HepG2 (cell line): ENCODE measurements around the gene PRPF38A. TPM values are rescaled to one million over a fixed set of nuclear protein-coding genes. Genes with fewer than 3 reads are reported as not detected.

Experiments
- ATAC-seq: fragments of 200-7000 bp; cut with Tn5 transposase; 3 replicates; pipeline ENCODE4 v1.9.1; 2020; ENCODE audit warnings: mild to moderate bottlenecking, moderate library complexity
- BruUV-seq: library from RNA; stranded (reverse); fragments of 400-500 nt; replicated peaks from 2 replicates; lab custom pipeline; 2021; lab: Mats Ljungman, UMichigan
- CTCF ChIA-PET: fragments of 300-600 bp; formaldehyde crosslinking; extraction: SDS; loops from one replicate; lab custom pipeline; 2021; ENCODE audit warnings: low total read pairs, inconsistent platforms, low intra/inter-chr PET ratio; lab: Yijun Ruan, JAX
- POLR2A ChIA-PET: fragments of 350-600 bp; sonication (Branson Sonifier 250); formaldehyde crosslinking; loops from one replicate; lab custom pipeline; 2020; ENCODE audit warnings: antibody characterized with exemption, inconsistent platforms; lab: Yijun Ruan, JAX
- DNase-seq: peaks from one replicate; pipeline ENCODE4 v3.0.0-alpha.2; 2015; ENCODE audit warnings: low spot score
- FAIRE-seq: peaks from 3 replicates; lab custom pipeline; 2011; peaks lifted over from hg19 to GRCh38; lab: Jason Lieb, UNC
- H2AFZ ChIP-seq: one replicate; pipeline ENCODE4 v1.6.1; 2011; ENCODE audit warnings: low read length, inconsistent platforms
- H3K27ac ChIP-seq: fragments of 300-600 bp; 3 replicates; pipeline ENCODE4 v1.8.0; 2011; ENCODE audit warnings: mixed run types, mild to moderate bottlenecking, mixed read lengths, low read length, inconsistent platforms; ENCODE audit not compliant: insufficient read depth; ENCODE audit errors: extremely low read length
- H3K27me3 ChIP-seq, 2 experiments: fragments of 200-600 bp in 1 of 2; 2 replicates in 1 of 2; 3 replicates in 1 of 2; pipeline versions ENCODE4 v1.6.0 to v1.8.0; 2011; ENCODE audit warnings: low read length in 2 of 2, mild to moderate bottlenecking in 2 of 2, moderate library complexity in 2 of 2, inconsistent platforms in 1 of 2; ENCODE audit not compliant: insufficient read depth in 2 of 2, control insufficient read depth in 1 of 2
- H3K36me3 ChIP-seq, 2 experiments: fragments of 200-600 bp in 1 of 2; replicated peaks in 1 of 2; 2 replicates in 1 of 2; 3 replicates in 1 of 2; pipeline versions ENCODE4 v1.5.1 to v1.8.0; 2011; ENCODE audit warnings: low read length in 2 of 2, inconsistent platforms in 1 of 2; ENCODE audit not compliant: insufficient read depth in 2 of 2, control insufficient read depth in 1 of 2
- H3K4me1 ChIP-seq: 2 replicates; pipeline ENCODE4 v1.5.1; 2012; ENCODE audit warnings: low read length, inconsistent platforms; ENCODE audit not compliant: insufficient read depth
- H3K4me2 ChIP-seq: 2 replicates; pipeline ENCODE4 v1.6.0; 2011; ENCODE audit warnings: low read depth, low read length, inconsistent platforms
- H3K4me3 ChIP-seq, 3 experiments: fragments of 200-600 bp in 1 of 3; sonication (generic), shearing (Covaris generic) in 1 of 3; replicated peaks in 1 of 3; 2 replicates each; pipeline ENCODE4 v1.5.1; 2011 to 2016; ENCODE audit warnings: low read length in 3 of 3, inconsistent platforms in 2 of 3, low read depth in 2 of 3, mild to moderate bottlenecking in 2 of 3, control low read depth in 1 of 3, mixed read lengths in 1 of 3; ENCODE audit not compliant: insufficient read depth in 1 of 3
- H3K79me2 ChIP-seq: one replicate; pipeline ENCODE4 v1.6.1; 2011; ENCODE audit warnings: low read length, inconsistent platforms; ENCODE audit not compliant: insufficient read depth
- H3K9ac ChIP-seq: 2 replicates; pipeline ENCODE4 v1.6.0; 2011; ENCODE audit warnings: mild to moderate bottlenecking, low read depth, low read length, inconsistent platforms; ENCODE audit not compliant: insufficient read depth
- H3K9me3 ChIP-seq: 2 replicates; pipeline ENCODE4 v1.5.1; 2012; ENCODE audit warnings: mild to moderate bottlenecking, low read length
- H4K20me1 ChIP-seq: 2 replicates; pipeline ENCODE4 v1.6.0; 2011; ENCODE audit warnings: inconsistent platforms, mild to moderate bottlenecking, low read length, moderate library complexity; ENCODE audit not compliant: insufficient read depth
- HES4 ChIP-seq: sonication (generic); formaldehyde crosslinking; IDR thresholded peaks from 2 replicates; pipeline ENCODE4 v1.9.0; 2021; ENCODE audit warnings: mild to moderate bottlenecking, missing genetic modification reagents, borderline replicate concordance
- HNRNPLL ChIP-seq: fragments of 200-400 bp; formaldehyde crosslinking; IDR thresholded peaks from 2 replicates; pipeline ENCODE4 v1.6.1; 2017; ENCODE audit warnings: mild to moderate bottlenecking, low read depth, low read length; ENCODE audit not compliant: poor library complexity, severe bottlenecking
- MBNL3 ChIP-seq: fragments of 250-450 bp; sonication (Bioruptor Pico); conservative IDR thresholded peaks from 2 replicates; pipeline ENCODE4 v1.8.0; 2022; ENCODE audit warnings: mild to moderate bottlenecking, inconsistent platforms
- NAIF1 ChIP-seq: sonication (generic); formaldehyde crosslinking; IDR thresholded peaks from 2 replicates; pipeline ENCODE4 v1.5.0; 2020; ENCODE audit warnings: mild to moderate bottlenecking, missing genetic modification reagents, borderline replicate concordance
- PRMT3 ChIP-seq: sonication (generic); formaldehyde crosslinking; IDR thresholded peaks from 2 replicates; pipeline ENCODE4 v1.8.1; 2022; ENCODE audit warnings: low read depth, mild to moderate bottlenecking, moderate library complexity, missing genetic modification reagents, borderline replicate concordance
- SMARCE1 ChIP-seq: fragments of 450-650 bp; IDR thresholded peaks from 2 replicates; pipeline ENCODE4 v1.6.1; 2017; ENCODE audit warnings: borderline replicate concordance
- SSRP1 ChIP-seq: IDR thresholded peaks from 2 replicates; pipeline ENCODE4 v1.6.1; 2016; ENCODE audit warnings: control low read depth
- ZNF281 ChIP-seq: sonication (generic); formaldehyde crosslinking; IDR thresholded peaks from 2 replicates; pipeline ENCODE4 v1.4.0; 2020; ENCODE audit warnings: missing genetic modification reagents, borderline replicate concordance
- ZNF292 ChIP-seq: sonication (generic); formaldehyde crosslinking; IDR thresholded peaks from 2 replicates; pipeline ENCODE4 v1.8.1; 2022; ENCODE audit warnings: mild to moderate bottlenecking, low read depth, missing genetic modification reagents, borderline replicate concordance
- ZNF788 ChIP-seq: sonication (generic); formaldehyde crosslinking; IDR thresholded peaks from 2 replicates; pipeline ENCODE4 v1.5.0; 2020; ENCODE audit warnings: mild to moderate bottlenecking, missing genetic modification reagents, borderline replicate concordance
- WGBS: methylation state at CpG from one replicate; pipeline ENCODE4 v1.1.6; 2017; ENCODE audit warnings: low lambda C conversion rate; 5-methylcytosine and 5-hydroxymethylcytosine counted together
- in situ Hi-C: cut with HindIII; loops from 2 replicates; pipeline ENCODE4 v1.10.0; 2017; ENCODE audit warnings: low pct_unique_long_range_greater_than_20kb; ENCODE audit not compliant: extremely low pct_ligation_motif_present
- intact Hi-C: fragments of 100-400 bp; cut with micrococcal nuclease; formaldehyde crosslinking; loops from one replicate; pipeline ENCODE4 v1.10.0; 2022; ENCODE audit not compliant: unreplicated experiment
- polyA plus RNA-seq, 8 experiments: library from polyadenylated mRNA; depleted of rRNA in 3 of 8; stranded (reverse) in 7 of 8; unstranded in 1 of 8; fragments of >200 nt; fragmentation: Illumina TruSeq in 4 of 8; extraction: Trizol in 4 of 8; gene quantifications; 2 replicates each; pipeline versions ENCODE4 v1.2.1 to v1.2.3, GENCODE V29; 2011 to 2016; ENCODE audit warnings: low read depth in 4 of 8, missing spikeins in 1 of 8, mixed read lengths in 1 of 8; ENCODE audit not compliant: insufficient read depth in 1 of 8
- total RNA-seq, 5 experiments: library from RNA; depleted of rRNA; stranded (reverse); fragments of >200 nt; fragmentation: Illumina TruSeq; extraction: Trizol; gene quantifications; 2 replicates each; pipeline ENCODE4 v1.2.3, GENCODE V29; 2016; ENCODE audit warnings: low read depth in 1 of 5
- TF ChIP-seq, protein P1 (sequence below): sonication (generic); formaldehyde crosslinking; IDR thresholded peaks from 2 replicates; pipeline ENCODE4 v1.5.1; 2020; ENCODE audit warnings: mild to moderate bottlenecking, missing genetic modification reagents, moderate library complexity
- TF ChIP-seq, protein P2 (sequence below): sonication (generic); formaldehyde crosslinking; IDR thresholded peaks from 2 replicates; pipeline ENCODE4 v1.4.0; 2020; ENCODE audit warnings: missing genetic modification reagents, borderline replicate concordance

The PRPF38A gene
- total and polyA plus RNA-seq, 2 of the 13 experiments (the other 11 are each of a cell fraction or from before 2014, with no cell fraction given) = 18.3 to 45.5 TPM

DNA sequence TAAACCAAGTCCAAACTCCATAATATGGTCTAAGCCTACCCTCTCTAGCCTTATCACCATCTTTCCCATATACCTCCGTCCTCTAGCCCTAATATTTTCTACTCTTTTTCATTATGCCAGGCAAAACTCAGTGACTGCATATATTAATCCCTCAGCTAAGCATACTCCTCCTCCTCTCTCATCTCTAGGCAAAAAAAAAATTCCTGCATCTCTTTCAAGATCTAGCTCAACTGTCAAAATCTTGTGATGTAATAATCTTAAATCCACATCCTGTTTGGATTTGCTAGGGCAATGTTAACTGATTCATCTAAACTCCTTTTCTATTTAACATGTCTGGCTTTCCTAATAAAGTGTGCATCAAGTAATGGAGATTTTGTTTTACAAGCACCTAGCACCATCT is 20.4 kb downstream of the PRPF38A start:
- intact Hi-C loops (no loop called here), in situ Hi-C loops (no loop called here)
- no peak overlapping the region for H3K4me3 ChIP-seq
- no peak overlapping the region for H3K9ac ChIP-seq
- no peaks in the 10 kb centered on the region for H3K27me3 ChIP-seq
- H3K4me2 ChIP-seq = no peak overlapping the region
- POLR2A ChIA-PET = no interaction called here
- BruUV-seq = no TSS peak
- ATAC-seq (no peak), DNase-seq (no peak), FAIRE-seq (no peak)
- H3K9me3 ChIP-seq = no peaks in the 10 kb centered on the region
- whole genome bisulfite sequencing = 96% methylated on average over 1 of the region's 1 CpG
- peaks cover 3 to 45% of the 10 kb centered on the region in 2 experiments for H3K36me3 ChIP-seq
- H3K4me1 ChIP-seq = no peaks in the 10 kb centered on the region
- no peaks in the 10 kb centered on the region for H3K79me2 ChIP-seq
- H4K20me1 ChIP-seq = no peaks in the 10 kb centered on the region
- no peak overlapping the region for H2AFZ ChIP-seq
- no peak overlapping the region for H3K27ac ChIP-seq
- CTCF ChIA-PET = no interaction called here
- TF ChIP-seq NAIF1 (CRISPR knock-in tag) (no peak), SSRP1 (CRISPR knock-in tag) (no peak), HNRNPLL (no peak), ZNF281 (CRISPR knock-in tag) (no peak), ZNF788 (CRISPR knock-in tag) (no peak), ZNF292 (CRISPR knock-in tag) (no peak), HES4 (CRISPR knock-in tag) (no peak), PRMT3 (no peak), MBNL3 (CRISPR knock-in tag) (no peak), SMARCE1 (no peak)
- TF ChIP-seq, protein P1, sequence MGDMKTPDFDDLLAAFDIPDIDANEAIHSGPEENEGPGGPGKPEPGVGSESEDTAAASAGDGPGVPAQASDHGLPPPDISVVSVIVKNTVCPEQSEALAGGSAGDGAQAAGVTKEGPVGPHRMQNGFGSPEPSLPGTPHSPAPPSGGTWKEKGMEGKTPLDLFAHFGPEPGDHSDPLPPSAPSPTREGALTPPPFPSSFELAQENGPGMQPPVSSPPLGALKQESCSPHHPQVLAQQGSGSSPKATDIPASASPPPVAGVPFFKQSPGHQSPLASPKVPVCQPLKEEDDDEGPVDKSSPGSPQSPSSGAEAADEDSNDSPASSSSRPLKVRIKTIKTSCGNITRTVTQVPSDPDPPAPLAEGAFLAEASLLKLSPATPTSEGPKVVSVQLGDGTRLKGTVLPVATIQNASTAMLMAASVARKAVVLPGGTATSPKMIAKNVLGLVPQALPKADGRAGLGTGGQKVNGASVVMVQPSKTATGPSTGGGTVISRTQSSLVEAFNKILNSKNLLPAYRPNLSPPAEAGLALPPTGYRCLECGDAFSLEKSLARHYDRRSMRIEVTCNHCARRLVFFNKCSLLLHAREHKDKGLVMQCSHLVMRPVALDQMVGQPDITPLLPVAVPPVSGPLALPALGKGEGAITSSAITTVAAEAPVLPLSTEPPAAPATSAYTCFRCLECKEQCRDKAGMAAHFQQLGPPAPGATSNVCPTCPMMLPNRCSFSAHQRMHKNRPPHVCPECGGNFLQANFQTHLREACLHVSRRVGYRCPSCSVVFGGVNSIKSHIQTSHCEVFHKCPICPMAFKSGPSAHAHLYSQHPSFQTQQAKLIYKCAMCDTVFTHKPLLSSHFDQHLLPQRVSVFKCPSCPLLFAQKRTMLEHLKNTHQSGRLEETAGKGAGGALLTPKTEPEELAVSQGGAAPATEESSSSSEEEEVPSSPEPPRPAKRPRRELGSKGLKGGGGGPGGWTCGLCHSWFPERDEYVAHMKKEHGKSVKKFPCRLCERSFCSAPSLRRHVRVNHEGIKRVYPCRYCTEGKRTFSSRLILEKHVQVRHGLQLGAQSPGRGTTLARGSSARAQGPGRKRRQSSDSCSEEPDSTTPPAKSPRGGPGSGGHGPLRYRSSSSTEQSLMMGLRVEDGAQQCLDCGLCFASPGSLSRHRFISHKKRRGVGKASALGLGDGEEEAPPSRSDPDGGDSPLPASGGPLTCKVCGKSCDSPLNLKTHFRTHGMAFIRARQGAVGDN (CRISPR knock-in tag) = no peak
- TF ChIP-seq, protein P2, sequence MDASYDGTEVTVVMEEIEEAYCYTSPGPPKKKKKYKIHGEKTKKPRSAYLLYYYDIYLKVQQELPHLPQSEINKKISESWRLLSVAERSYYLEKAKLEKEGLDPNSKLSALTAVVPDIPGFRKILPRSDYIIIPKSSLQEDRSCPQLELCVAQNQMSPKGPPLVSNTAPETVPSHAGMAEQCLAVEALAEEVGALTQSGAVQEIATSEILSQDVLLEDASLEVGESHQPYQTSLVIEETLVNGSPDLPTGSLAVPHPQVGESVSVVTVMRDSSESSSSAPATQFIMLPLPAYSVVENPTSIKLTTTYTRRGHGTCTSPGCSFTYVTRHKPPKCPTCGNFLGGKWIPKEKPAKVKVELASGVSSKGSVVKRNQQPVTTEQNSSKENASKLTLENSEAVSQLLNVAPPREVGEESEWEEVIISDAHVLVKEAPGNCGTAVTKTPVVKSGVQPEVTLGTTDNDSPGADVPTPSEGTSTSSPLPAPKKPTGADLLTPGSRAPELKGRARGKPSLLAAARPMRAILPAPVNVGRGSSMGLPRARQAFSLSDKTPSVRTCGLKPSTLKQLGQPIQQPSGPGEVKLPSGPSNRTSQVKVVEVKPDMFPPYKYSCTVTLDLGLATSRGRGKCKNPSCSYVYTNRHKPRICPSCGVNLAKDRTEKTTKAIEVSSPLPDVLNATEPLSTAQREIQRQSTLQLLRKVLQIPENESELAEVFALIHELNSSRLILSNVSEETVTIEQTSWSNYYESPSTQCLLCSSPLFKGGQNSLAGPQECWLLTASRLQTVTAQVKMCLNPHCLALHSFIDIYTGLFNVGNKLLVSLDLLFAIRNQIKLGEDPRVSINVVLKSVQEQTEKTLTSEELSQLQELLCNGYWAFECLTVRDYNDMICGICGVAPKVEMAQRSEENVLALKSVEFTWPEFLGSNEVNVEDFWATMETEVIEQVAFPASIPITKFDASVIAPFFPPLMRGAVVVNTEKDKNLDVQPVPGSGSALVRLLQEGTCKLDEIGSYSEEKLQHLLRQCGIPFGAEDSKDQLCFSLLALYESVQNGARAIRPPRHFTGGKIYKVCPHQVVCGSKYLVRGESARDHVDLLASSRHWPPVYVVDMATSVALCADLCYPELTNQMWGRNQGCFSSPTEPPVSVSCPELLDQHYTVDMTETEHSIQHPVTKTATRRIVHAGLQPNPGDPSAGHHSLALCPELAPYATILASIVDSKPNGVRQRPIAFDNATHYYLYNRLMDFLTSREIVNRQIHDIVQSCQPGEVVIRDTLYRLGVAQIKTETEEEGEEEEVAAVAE (CRISPR knock-in tag) = no peak
